Endothelial cell of umbilical vein (primary cell): ENCODE data around the gene ABCA3. TPM values are rescaled to one million over a fixed set of nuclear protein-coding genes. Genes with fewer than 3 reads are reported as not detected.

Experiments
- BruUV-seq: library from RNA; stranded (reverse); fragments of 400-500 nt; replicated peaks from 2 replicates; lab custom pipeline; 2021; lab: Mats Ljungman, UMichigan
- CTCF ChIA-PET: fragments of 300-600, 350-600 bp; sonication (Branson Sonifier 250); formaldehyde crosslinking; loops from one replicate; lab custom pipeline; 2021; ENCODE audit warnings: antibody characterized with exemption, inconsistent platforms; lab: Charles Lee
- POLR2A ChIA-PET: fragments of 300-600, 350-600 bp; sonication (Branson Sonifier 250); formaldehyde crosslinking; loops from one replicate; lab custom pipeline; 2021; ENCODE audit warnings: antibody characterized with exemption, inconsistent platforms; lab: Charles Lee
- DNase-seq: peaks from one replicate; pipeline ENCODE4 v3.0.0-alpha.2; 2011; ENCODE audit warnings: low read depth, low spot score
- FAIRE-seq: peaks from 2 replicates; lab custom pipeline; 2011; peaks lifted over from hg19 to GRCh38; lab: Jason Lieb, UNC
- H2AFZ ChIP-seq: 2 replicates; pipeline ENCODE4 v1.6.0; 2012; ENCODE audit warnings: low read depth, low read length, control low read depth, inconsistent platforms
- H3K27ac ChIP-seq: 2 replicates; pipeline ENCODE4 v1.5.1; 2011; ENCODE audit warnings: low read depth, mild to moderate bottlenecking, control low read depth, low read length, moderate library complexity; ENCODE audit not compliant: insufficient read depth
- H3K27me3 ChIP-seq, 2 experiments: 2 replicates each; pipeline versions ENCODE4 v1.6.0 to v1.6.1; 2011; ENCODE audit warnings: low read length in 2 of 2, mixed read lengths in 1 of 2; ENCODE audit not compliant: control insufficient read depth in 2 of 2, insufficient read depth in 2 of 2
- H3K36me3 ChIP-seq, 2 experiments: 2 replicates in 1 of 2; 3 replicates in 1 of 2; pipeline ENCODE4 v1.5.1; 2011; ENCODE audit warnings: low read length in 2 of 2, mild to moderate bottlenecking in 1 of 2, moderate library complexity in 1 of 2; ENCODE audit not compliant: control insufficient read depth in 2 of 2, insufficient read depth in 2 of 2; ENCODE audit errors: extremely low read depth in 1 of 2
- H3K4me1 ChIP-seq: 3 replicates; pipeline ENCODE4 v1.5.1; 2011; ENCODE audit warnings: mild to moderate bottlenecking, low read length; ENCODE audit not compliant: control insufficient read depth, insufficient read depth; ENCODE audit errors: extremely low read depth
- H3K4me2 ChIP-seq: 2 replicates; pipeline ENCODE4 v1.6.1; 2011; ENCODE audit warnings: low read length, control low read depth, mixed read lengths; ENCODE audit not compliant: insufficient read depth
- H3K4me3 ChIP-seq, 3 experiments: fragments of 200-600 bp in 1 of 3; sonication (generic), shearing (Covaris generic) in 1 of 3; replicated peaks in 1 of 3; 2 replicates each; pipeline ENCODE4 v1.5.1; 2011 to 2016; ENCODE audit warnings: control low read depth in 3 of 3, low read length in 3 of 3, mild to moderate bottlenecking in 2 of 3, inconsistent platforms in 1 of 3, low read depth in 1 of 3, moderate library complexity in 1 of 3; ENCODE audit not compliant: insufficient read depth in 1 of 3
- H3K79me2 ChIP-seq: 2 replicates; pipeline ENCODE4 v1.6.0; 2012; ENCODE audit warnings: low read length, inconsistent platforms; ENCODE audit not compliant: control insufficient read depth, insufficient read depth
- H3K9ac ChIP-seq: replicated peaks from 2 replicates; pipeline ENCODE3; 2011; ENCODE audit warnings: low read length, control low read depth; ENCODE audit not compliant: insufficient read depth; ENCODE audit errors: extremely low read depth
- H3K9me1 ChIP-seq: replicated peaks from 3 replicates; pipeline ENCODE4 v1.6.0; 2011; ENCODE audit warnings: mild to moderate bottlenecking, low read length; ENCODE audit not compliant: control insufficient read depth, insufficient read depth; ENCODE audit errors: extremely low read depth
- H3K9me3 ChIP-seq: replicated peaks from 2 replicates; pipeline ENCODE4 v1.5.1; 2012; ENCODE audit warnings: low read length, inconsistent platforms; ENCODE audit not compliant: control insufficient read depth, insufficient read depth
- H4K20me1 ChIP-seq: replicated peaks from 2 replicates; pipeline ENCODE3; 2011; ENCODE audit warnings: mild to moderate bottlenecking, low read length; ENCODE audit not compliant: control insufficient read depth, insufficient read depth; ENCODE audit errors: extremely low read depth
- EZH2 ChIP-seq: IDR thresholded peaks from 2 replicates; pipeline ENCODE4 v1.6.1; 2012; ENCODE audit warnings: borderline replicate concordance, low read depth, mild to moderate bottlenecking, moderate library complexity, low read length, inconsistent platforms; ENCODE audit not compliant: severe bottlenecking
- FOS ChIP-seq: IDR thresholded peaks from 2 replicates; pipeline ENCODE4 v1.6.1; 2011; ENCODE audit warnings: mild to moderate bottlenecking, low read length, moderate library complexity, borderline replicate concordance; ENCODE audit not compliant: insufficient read depth
- GATA2 ChIP-seq: IDR thresholded peaks from 2 replicates; pipeline ENCODE4 v1.7.0; 2011; ENCODE audit warnings: low read depth, mild to moderate bottlenecking, moderate library complexity, mixed read lengths, low read length; ENCODE audit not compliant: insufficient read length, insufficient read depth
- JUN ChIP-seq: IDR thresholded peaks from 2 replicates; pipeline ENCODE4 v1.6.1; 2011; ENCODE audit warnings: borderline replicate concordance, low read depth; ENCODE audit not compliant: insufficient read length, insufficient read depth
- MYC ChIP-seq: IDR thresholded peaks from one replicate; pipeline ENCODE4 v1.6.1; 2011; ENCODE audit warnings: mild to moderate bottlenecking, low read depth, low read length
- POLR2A ChIP-seq: IDR thresholded peaks from 2 replicates; pipeline ENCODE4 v1.6.1; 2012; ENCODE audit warnings: low read depth, mild to moderate bottlenecking, control low read depth, low read length
- POLR2AphosphoS5 ChIP-seq: IDR thresholded peaks from 2 replicates; pipeline ENCODE4 v1.6.1; 2012; ENCODE audit warnings: low read depth, mild to moderate bottlenecking, control low read depth, low read length, moderate library complexity; ENCODE audit not compliant: insufficient read depth
- dilution Hi-C: fragments of 300-500 bp; cut with MboI; formaldehyde crosslinking; loops from one replicate; pipeline ENCODE4 v1.15.0; 2019; ENCODE audit warnings: low sequenced_read_pairs; ENCODE audit not compliant: extremely low pct_ligation_motif_present
- intact Hi-C: fragments of 100-400 bp; cut with micrococcal nuclease; formaldehyde crosslinking; loops from one replicate; pipeline ENCODE4 v1.10.0; 2022
- polyA plus RNA-seq, 4 experiments: library from polyadenylated mRNA; depleted of rRNA in 3 of 4; stranded (reverse) in 3 of 4; unstranded in 1 of 4; fragments of >200 nt; gene quantifications; 2 replicates each; pipeline versions ENCODE4 v1.2.1 to v1.2.3, GENCODE V29; 2011 to 2012; ENCODE audit warnings: missing spikeins in 1 of 4
- total RNA-seq: library from RNA; stranded (reverse); gene quantifications from 2 replicates; pipeline ENCODE4 v1.2.3, GENCODE V29; 2021
- TF ChIP-seq, protein P1 (sequence below): IDR thresholded peaks from 2 replicates; pipeline ENCODE4 v1.6.1; 2011; ENCODE audit not compliant: insufficient read depth, insufficient read length
- TF ChIP-seq, protein P2 (sequence below), 2 donors: IDR thresholded peaks; 1 replicate in 1 of 2; 2 replicates in 1 of 2; pipeline ENCODE4 v1.5.1; 2011; ENCODE audit warnings: low read length in 2 of 2, mild to moderate bottlenecking in 2 of 2, moderate library complexity in 2 of 2, control low read depth in 1 of 2, inconsistent platforms in 1 of 2, low read depth in 1 of 2; ENCODE audit not compliant: insufficient read depth in 1 of 2; ENCODE audit errors: extremely low read depth in 1 of 2

ABCA3 gene
- total and polyA plus RNA-seq, 2 donors (not counting 3 experiments of a cell fraction or from before 2014, with no cell fraction given), result 13.5 to 36.0 TPM

- no peak overlapping the region for H3K4me2 ChIP-seq
- H3K4me3 ChIP-seq, result no peak overlapping the region
- no TSS peak for BruUV-seq
- H2AFZ ChIP-seq, result no peak overlapping the region
- no peak overlapping the region for H3K27ac ChIP-seq
- no peak overlapping the region for H3K9ac ChIP-seq
- no peak for DNase-seq
- no peaks in the 10 kb centered on the region for H3K9me1 ChIP-seq
- no peaks in the 10 kb centered on the region for H3K9me3 ChIP-seq
- ChIA-PET CTCF (interaction anchor here (1.1 to 1.4 kb wide), 2 partner anchors 9 to 12 kb away, joined by 3 read pairs; no protein-coding TSS in a partner anchor), POLR2A (no interaction called here)
- no peaks in the 10 kb centered on the region for H3K4me1 ChIP-seq
- no peaks in the 10 kb centered on the region for H4K20me1 ChIP-seq
- dilution Hi-C loops (no loop called here), intact Hi-C loops (no loop called here)
- no peaks in the 10 kb centered on the region for H3K27me3 ChIP-seq
- H3K36me3 ChIP-seq, result peaks cover 0 to 13% of the 10 kb centered on the region in 2 experiments
- no peak for FAIRE-seq
- TF ChIP-seq, protein P1, sequence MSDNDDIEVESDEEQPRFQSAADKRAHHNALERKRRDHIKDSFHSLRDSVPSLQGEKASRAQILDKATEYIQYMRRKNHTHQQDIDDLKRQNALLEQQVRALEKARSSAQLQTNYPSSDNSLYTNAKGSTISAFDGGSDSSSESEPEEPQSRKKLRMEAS, result no peak
- TF ChIP-seq JUN, result no peak
- no peak for TF ChIP-seq MYC
- TF ChIP-seq EZH2, result no peak
- TF ChIP-seq GATA2, result no peak
- no peak for TF ChIP-seq POLR2AphosphoS5
- no peak for TF ChIP-seq POLR2A
- TF ChIP-seq, protein P2, sequence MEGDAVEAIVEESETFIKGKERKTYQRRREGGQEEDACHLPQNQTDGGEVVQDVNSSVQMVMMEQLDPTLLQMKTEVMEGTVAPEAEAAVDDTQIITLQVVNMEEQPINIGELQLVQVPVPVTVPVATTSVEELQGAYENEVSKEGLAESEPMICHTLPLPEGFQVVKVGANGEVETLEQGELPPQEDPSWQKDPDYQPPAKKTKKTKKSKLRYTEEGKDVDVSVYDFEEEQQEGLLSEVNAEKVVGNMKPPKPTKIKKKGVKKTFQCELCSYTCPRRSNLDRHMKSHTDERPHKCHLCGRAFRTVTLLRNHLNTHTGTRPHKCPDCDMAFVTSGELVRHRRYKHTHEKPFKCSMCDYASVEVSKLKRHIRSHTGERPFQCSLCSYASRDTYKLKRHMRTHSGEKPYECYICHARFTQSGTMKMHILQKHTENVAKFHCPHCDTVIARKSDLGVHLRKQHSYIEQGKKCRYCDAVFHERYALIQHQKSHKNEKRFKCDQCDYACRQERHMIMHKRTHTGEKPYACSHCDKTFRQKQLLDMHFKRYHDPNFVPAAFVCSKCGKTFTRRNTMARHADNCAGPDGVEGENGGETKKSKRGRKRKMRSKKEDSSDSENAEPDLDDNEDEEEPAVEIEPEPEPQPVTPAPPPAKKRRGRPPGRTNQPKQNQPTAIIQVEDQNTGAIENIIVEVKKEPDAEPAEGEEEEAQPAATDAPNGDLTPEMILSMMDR (IDR thresholded peaks at IDR 0.05; ENCODE audit: extremely low read depth in 1 of 2, insufficient read depth in 1 of 2, low read depth in 1 of 2, low read length in 2 of 2), result no peak
- TF ChIP-seq FOS, result no peak
- H3K79me2 ChIP-seq, result no peaks in the 10 kb centered on the region
These were observed 52.5 kb downstream of the ABCA3 start for GRCh38 chr16:2287916-2288547.
